GM23248 (cell line): ENCODE measurements around the gene BCO2.

Experiments used
- EZH2 ChIP-seq: fragments of 200-600 bp; sonication (generic); IDR thresholded peaks from 2 replicates; pipeline ENCODE4 v1.6.1; 2018; ENCODE audit warnings: antibody characterized with exemption, mild to moderate bottlenecking; ENCODE audit not compliant: insufficient read depth, poor library complexity, severe bottlenecking
- EZH2phosphoT487 ChIP-seq: fragments of 200-600 bp; sonication (generic); IDR thresholded peaks from 2 replicates; pipeline ENCODE4 v1.6.1; 2018; ENCODE audit warnings: antibody characterized with exemption, moderate library complexity, mild to moderate bottlenecking, low read depth; ENCODE audit not compliant: insufficient read depth

- TF ChIP-seq EZH2phosphoT487 = 0 out of 2 replicates have a peak, but pooled peaks have one; percentile 58
- no peak for TF ChIP-seq EZH2
Observed at GRCh38 chr11:112229746-112230433, 54.6 kb downstream of the BCO2 start.
